ENCODE measurements around the gene ITGA5. TPM values are rescaled to one million over a fixed set of nuclear protein-coding genes. Genes with fewer than 3 reads are reported as not detected.

ITGA5 gene
- total RNA-seq, 1 experiment from 2014 or later, result 96.8 TPM

GRCh38 chr12:54377797-54378515, 41.1 kb downstream of the ITGA5 start:
- intact Hi-C loops (cut with micrococcal nuclease; ENCODE audit: unreplicated experiment), result loop anchor here (10.0 kb wide), 1 partner anchor 393 kb away; the partner anchor contains the start of gene HOXC10

GRCh38 chr12:54377007-54377406, 42.1 kb downstream of the ITGA5 start:
- Histone ChIP-seq H3K27ac (ENCODE audit: low read depth, low read length, poor library complexity, severe bottlenecking) (no peak overlapping the region), H3K27me3 (replicated peaks; ENCODE audit: insufficient read depth, low read depth, low read length, poor library complexity) (no peaks in the 10 kb centered on the region), H3K4me3 (ENCODE audit: low read depth, low read length, poor library complexity, severe bottlenecking) (no peak overlapping the region), H3K9me3 (ENCODE audit: low read depth, low read length, poor library complexity, severe bottlenecking) (no peaks in the 10 kb centered on the region), H3K4me1 (ENCODE audit: insufficient read depth, low read length, poor library complexity, severe bottlenecking) (peaks cover 19% of the 10 kb centered on the region), H3K36me3 (ENCODE audit: insufficient read depth, low read length, poor library complexity, severe bottlenecking) (no peaks in the 10 kb centered on the region)
- no peak for DNase-seq (ENCODE audit: low spot score)
- BruUV-seq (replicated peaks), result no TSS peak
- CTCF ChIA-PET, result no interaction called here
- POLR2A ChIA-PET (ENCODE audit: low non-redundant PET), result no interaction called here
- TF ChIP-seq CTCF (conservative IDR thresholded peaks at IDR 0.05; ENCODE audit: low read depth, low read length) (no peak), EZH2 (IDR thresholded peaks at IDR 0.05; ENCODE audit: borderline replicate concordance, low read depth, low read length, poor library complexity, severe bottlenecking) (no peak)
- intact Hi-C loops (cut with micrococcal nuclease; ENCODE audit: unreplicated experiment), result loop anchor here (10.0 kb wide), 1 partner anchor 392 kb away; the partner anchor contains the start of gene HOXC10

More at GRCh38 chr12:54377797-54378515, 41.1 kb downstream of the ITGA5 start:
- Histone ChIP-seq H3K27me3 (replicated peaks; ENCODE audit: insufficient read depth, low read depth, low read length, poor library complexity) (no peaks in the 10 kb centered on the region), H3K4me3 (ENCODE audit: low read depth, low read length, poor library complexity, severe bottlenecking) (peak overlapping the region; percentile 39), H3K36me3 (ENCODE audit: insufficient read depth, low read length, poor library complexity, severe bottlenecking) (no peaks in the 10 kb centered on the region), H3K9me3 (ENCODE audit: low read depth, low read length, poor library complexity, severe bottlenecking) (no peaks in the 10 kb centered on the region), H3K27ac (ENCODE audit: low read depth, low read length, poor library complexity, severe bottlenecking) (no peak overlapping the region), H3K4me1 (ENCODE audit: insufficient read depth, low read length, poor library complexity, severe bottlenecking) (peaks cover 17% of the 10 kb centered on the region)
- TF ChIP-seq EZH2 (IDR thresholded peaks at IDR 0.05; ENCODE audit: borderline replicate concordance, low read depth, low read length, poor library complexity, severe bottlenecking) (no peak), CTCF (conservative IDR thresholded peaks at IDR 0.05; ENCODE audit: low read depth, low read length) (no peak)
- POLR2A ChIA-PET (ENCODE audit: low non-redundant PET), result no interaction called here
- CTCF ChIA-PET, result interaction anchor here (1.8 kb wide), 1 partner anchor 9 kb away, joined by 18 read pairs; no protein-coding TSS in a partner anchor
- no peak for DNase-seq (ENCODE audit: low spot score)
- TSS peak; percentile 36 for BruUV-seq (replicated peaks)

GRCh38 chr12:54376596-54376995, 42.5 kb downstream of the ITGA5 start:
- no peak for TF ChIP-seq CTCF (conservative IDR thresholded peaks at IDR 0.05; ENCODE audit: low read depth, low read length)
- no peak for TF ChIP-seq EZH2 (IDR thresholded peaks at IDR 0.05; ENCODE audit: borderline replicate concordance, low read depth, low read length, poor library complexity, severe bottlenecking)

More at GRCh38 chr12:54376596-54376995, 42.5 kb downstream of the ITGA5 start:
- Histone ChIP-seq H3K36me3 (ENCODE audit: insufficient read depth, low read length, poor library complexity, severe bottlenecking) (no peaks in the 10 kb centered on the region), H3K27me3 (replicated peaks; ENCODE audit: insufficient read depth, low read depth, low read length, poor library complexity) (no peaks in the 10 kb centered on the region), H3K4me3 (ENCODE audit: low read depth, low read length, poor library complexity, severe bottlenecking) (no peak overlapping the region), H3K9me3 (ENCODE audit: low read depth, low read length, poor library complexity, severe bottlenecking) (no peaks in the 10 kb centered on the region), H3K27ac (ENCODE audit: low read depth, low read length, poor library complexity, severe bottlenecking) (no peak overlapping the region), H3K4me1 (ENCODE audit: insufficient read depth, low read length, poor library complexity, severe bottlenecking) (peaks cover 23% of the 10 kb centered on the region)
- BruUV-seq (replicated peaks), result no TSS peak
- CTCF ChIA-PET, result no interaction called here
- intact Hi-C loops (cut with micrococcal nuclease; ENCODE audit: unreplicated experiment), result loop anchor here (10.0 kb wide), 1 partner anchor 392 kb away; the partner anchor contains the start of gene HOXC10
- POLR2A ChIA-PET (ENCODE audit: low non-redundant PET), result no interaction called here
- no peak for DNase-seq (ENCODE audit: low spot score)

All from A673 (cell line).